ENCODE data around the gene SRGAP2C.
"Not testable (repeated sequence)": the region's sequence is repeated elsewhere in the genome, so short reads cannot be mapped to it uniquely, and the experiment has no call there.

SRGAP2C gene

DNA sequence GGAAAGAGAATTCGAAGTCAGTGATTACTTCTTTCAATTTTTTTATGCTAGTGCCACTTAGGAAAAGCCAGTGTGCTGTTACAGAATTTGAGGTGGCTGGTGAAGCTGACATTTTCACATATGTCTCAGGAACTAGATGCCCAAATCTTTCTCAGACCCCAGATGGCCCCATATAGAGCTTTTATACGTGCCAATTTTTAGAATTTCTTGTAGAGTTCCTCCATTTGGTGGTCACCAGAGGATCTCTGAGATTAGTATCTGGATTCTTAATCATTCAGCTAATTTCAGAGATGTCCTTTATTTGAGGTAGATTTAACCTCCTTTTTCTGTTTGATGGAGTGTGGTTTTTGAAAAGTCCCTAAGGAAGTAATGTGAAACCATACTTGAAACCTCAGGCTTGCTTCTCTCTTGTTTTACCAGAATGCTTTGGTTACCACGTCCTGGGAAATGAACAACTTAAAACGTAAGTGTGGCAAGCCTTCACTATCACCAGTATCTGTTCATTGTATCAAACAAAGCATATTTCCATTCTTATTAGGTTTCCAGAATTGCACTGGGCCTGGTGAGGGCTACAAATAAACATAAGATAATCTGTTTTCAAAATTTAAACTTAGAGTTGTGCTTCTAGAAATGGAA is 164.7 kb downstream of the SRGAP2C start:
- not testable (repeated sequence) for H3K9me3 Mint-ChIP-seq; H3K36me3 Mint-ChIP-seq (ENCODE audit: low read depth); H3K27ac Mint-ChIP-seq; H3K4me1 Mint-ChIP-seq (ENCODE audit: low read depth); H3K27me3 Mint-ChIP-seq; H3K4me3 Mint-ChIP-seq

DNA sequence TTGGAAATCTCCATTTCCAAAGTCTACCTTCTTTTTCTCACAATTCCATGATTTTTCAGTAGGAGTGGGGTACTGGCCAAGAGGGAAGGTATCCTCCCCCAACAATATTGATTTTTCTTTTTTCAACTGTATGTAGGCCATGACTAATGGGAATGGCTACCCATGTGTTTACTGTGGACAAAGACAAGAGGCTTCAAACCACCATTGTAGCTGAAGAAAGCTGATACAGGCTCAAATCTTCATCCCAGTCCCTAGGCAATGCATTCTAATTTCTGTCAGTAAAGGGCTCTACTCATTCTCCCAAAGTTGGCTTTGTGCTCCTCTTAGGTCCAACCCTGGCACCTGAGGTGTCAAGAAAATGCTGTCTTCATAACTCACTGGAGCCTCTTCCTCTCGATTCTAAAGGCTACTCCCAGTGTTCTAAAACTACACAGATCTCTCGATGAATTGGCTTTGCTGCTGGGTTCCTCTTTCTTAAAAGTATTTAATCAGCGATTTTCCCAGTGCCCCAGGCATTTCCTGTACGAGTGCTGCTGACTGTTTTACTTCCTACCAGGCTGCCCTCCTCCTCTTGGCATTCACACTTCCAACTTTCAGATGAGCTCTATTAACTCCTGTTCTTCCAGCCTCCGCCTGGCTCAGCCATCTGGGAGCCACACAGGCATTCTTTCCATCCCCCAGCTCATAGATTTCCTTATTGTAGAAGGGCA is 171.1 kb downstream of the SRGAP2C start:
- H3K27ac Mint-ChIP-seq; H3K27me3 Mint-ChIP-seq; H3K9me3 Mint-ChIP-seq; H3K4me3 Mint-ChIP-seq; H3K4me1 Mint-ChIP-seq (ENCODE audit: low read depth); H3K36me3 Mint-ChIP-seq (ENCODE audit: low read depth): not testable (repeated sequence)

- not testable (repeated sequence) for H3K4me1 Mint-ChIP-seq (ENCODE audit: low read depth); H3K9me3 Mint-ChIP-seq; H3K27me3 Mint-ChIP-seq; H3K4me3 Mint-ChIP-seq; H3K27ac Mint-ChIP-seq; H3K36me3 Mint-ChIP-seq (ENCODE audit: low read depth)
Measured at GRCh38 chr1:121356819-121357218, 172.0 kb downstream of the SRGAP2C start.

GRCh38 chr1:121360531-121360930 is 175.8 kb downstream of the SRGAP2C start:
- not testable (repeated sequence) for H3K27me3 Mint-ChIP-seq; H3K27ac Mint-ChIP-seq; H3K4me1 Mint-ChIP-seq (ENCODE audit: low read depth); H3K4me3 Mint-ChIP-seq; H3K36me3 Mint-ChIP-seq (ENCODE audit: low read depth); H3K9me3 Mint-ChIP-seq

DNA sequence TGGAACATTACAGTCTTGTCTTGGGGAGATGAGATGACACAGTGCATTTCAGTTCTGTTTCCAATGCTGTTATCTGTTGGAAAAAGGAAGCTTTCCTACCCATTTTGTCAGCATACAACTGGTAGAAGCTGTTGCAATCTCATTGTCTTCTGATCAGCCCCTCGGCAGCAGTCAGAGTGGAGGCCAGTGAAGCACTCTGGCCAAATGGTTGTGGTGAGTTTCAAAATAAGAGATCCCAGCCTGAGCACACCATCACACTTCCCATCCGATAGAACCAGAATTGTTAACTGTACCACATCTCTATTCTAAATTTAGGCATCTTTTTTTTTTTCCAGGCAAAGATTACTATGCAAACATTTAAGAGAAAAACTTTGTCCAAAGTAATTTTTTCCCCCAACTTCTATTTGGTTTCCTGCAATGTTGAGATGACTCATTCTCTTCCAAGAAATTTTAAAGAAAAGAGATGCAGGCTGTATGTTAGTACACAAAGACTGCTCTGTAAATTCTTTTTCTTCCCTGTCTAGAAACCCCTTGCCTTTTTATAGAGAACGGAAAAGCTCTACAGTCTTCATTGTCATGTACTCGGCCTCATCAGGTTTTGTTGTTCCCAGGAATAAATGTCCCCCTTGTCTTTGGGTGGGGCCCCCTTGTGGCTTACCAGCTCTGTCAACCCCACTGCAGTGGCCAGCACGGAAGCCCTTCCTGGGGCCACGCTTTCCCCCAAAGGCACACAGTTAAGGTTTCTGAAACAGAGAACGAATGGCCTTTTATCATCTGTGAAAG is 176.9 kb downstream of the SRGAP2C start:
- H3K27me3 Mint-ChIP-seq; H3K4me1 Mint-ChIP-seq (ENCODE audit: low read depth); H3K4me3 Mint-ChIP-seq; H3K9me3 Mint-ChIP-seq; H3K36me3 Mint-ChIP-seq (ENCODE audit: low read depth): not testable (repeated sequence)
- peak overlapping the region; percentile 72 for H3K27ac Mint-ChIP-seq

DNA sequence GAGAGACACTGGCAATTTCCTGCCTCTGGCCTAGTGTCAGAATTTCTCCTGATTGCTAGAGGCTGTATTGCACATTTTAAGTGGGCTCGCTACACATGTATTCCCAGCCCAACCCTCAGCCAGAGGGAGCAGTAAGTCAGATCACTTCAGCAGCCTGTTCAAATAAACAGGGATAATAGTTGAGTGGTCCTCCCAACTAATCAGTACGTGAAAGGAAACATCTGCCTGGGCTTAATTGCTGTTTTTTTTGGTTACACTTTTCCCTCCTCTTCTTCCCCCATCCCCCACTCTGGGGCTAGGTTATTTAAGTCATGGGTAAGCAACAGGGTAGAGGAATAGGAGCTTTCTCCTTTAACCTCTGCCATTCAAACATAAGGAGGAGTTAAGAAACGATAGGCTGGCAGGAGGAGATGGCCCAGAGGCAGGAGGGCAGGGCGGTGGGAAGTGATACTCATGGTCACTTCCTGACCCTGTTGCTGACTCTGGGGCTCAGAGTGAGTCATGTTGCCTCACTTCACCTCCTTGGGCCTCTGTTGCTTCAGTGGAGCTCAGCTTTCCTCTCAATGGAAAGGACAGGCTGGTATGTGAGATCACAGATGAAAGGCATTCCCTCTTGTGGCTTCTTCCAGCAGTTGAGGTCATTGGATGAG is 177.6 kb downstream of the SRGAP2C start:
- H3K9me3 Mint-ChIP-seq; H3K27me3 Mint-ChIP-seq; H3K36me3 Mint-ChIP-seq (ENCODE audit: low read depth); H3K4me1 Mint-ChIP-seq (ENCODE audit: low read depth); H3K4me3 Mint-ChIP-seq: not testable (repeated sequence)
- H3K27ac Mint-ChIP-seq = peak overlapping the region; percentile 82

- H3K4me1 Mint-ChIP-seq (ENCODE audit: low read depth); H3K4me3 Mint-ChIP-seq; H3K36me3 Mint-ChIP-seq (ENCODE audit: low read depth); H3K27ac Mint-ChIP-seq; H3K27me3 Mint-ChIP-seq; H3K9me3 Mint-ChIP-seq: not testable (repeated sequence)
Measured at GRCh38 chr1:121365316-121365715, 180.5 kb downstream of the SRGAP2C start.

- H3K36me3 Mint-ChIP-seq (ENCODE audit: low read depth); H3K4me1 Mint-ChIP-seq (ENCODE audit: low read depth); H3K4me3 Mint-ChIP-seq; H3K27ac Mint-ChIP-seq; H3K27me3 Mint-ChIP-seq; H3K9me3 Mint-ChIP-seq: not testable (repeated sequence)
Measured at GRCh38 chr1:121365723-121366122, 180.9 kb downstream of the SRGAP2C start.

DNA sequence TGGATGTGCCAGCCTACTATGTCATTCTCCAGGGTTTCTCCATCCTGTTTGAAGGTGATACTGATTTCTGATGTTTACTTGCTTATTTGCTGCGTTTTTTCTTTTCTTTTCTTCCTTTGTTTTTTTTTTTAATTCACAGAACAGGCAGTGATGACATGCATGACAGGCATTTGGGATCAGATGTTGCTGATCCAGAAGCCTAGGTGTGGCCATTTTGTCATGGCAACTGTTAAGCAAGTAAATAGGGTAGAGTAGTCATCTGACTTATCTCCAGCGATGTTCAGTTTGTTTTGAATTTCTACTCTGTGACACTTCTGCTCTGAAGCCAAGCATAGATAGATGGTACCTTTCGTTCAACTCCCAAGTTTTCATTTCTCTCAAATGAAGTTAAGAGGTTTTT is 181.4 kb downstream of the SRGAP2C start:
- not testable (repeated sequence) for H3K27me3 Mint-ChIP-seq; H3K36me3 Mint-ChIP-seq (ENCODE audit: low read depth)

DNA sequence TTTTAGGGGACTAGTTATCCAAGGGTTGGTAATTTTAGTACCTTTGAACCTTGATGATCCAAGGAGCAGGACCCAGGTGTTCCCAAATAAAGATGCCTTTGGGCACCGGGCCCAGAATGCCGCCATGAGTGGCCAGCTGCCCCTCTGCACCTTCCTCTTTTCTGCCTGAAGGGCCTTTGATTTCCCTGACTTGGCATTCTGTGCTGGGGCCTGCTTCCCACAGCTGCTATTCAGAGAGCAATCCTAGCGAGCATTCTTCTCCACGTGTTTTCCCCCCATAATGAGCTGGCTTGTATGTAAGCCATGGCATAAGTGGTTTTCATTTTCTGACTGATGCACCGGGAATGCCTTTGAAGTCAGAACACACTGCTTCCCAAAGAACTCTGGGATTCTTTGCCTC is 184.1 kb downstream of the SRGAP2C start:
- H3K4me1 Mint-ChIP-seq (ENCODE audit: low read depth); H3K9me3 Mint-ChIP-seq; H3K36me3 Mint-ChIP-seq (ENCODE audit: low read depth); H3K27me3 Mint-ChIP-seq; H3K27ac Mint-ChIP-seq; H3K4me3 Mint-ChIP-seq: not testable (repeated sequence)

More for the DNA sequence above, 181.4 kb downstream of the SRGAP2C start:
- not testable (repeated sequence) for H3K9me3 Mint-ChIP-seq; H3K4me1 Mint-ChIP-seq (ENCODE audit: low read depth); H3K27ac Mint-ChIP-seq; H3K4me3 Mint-ChIP-seq

DNA sequence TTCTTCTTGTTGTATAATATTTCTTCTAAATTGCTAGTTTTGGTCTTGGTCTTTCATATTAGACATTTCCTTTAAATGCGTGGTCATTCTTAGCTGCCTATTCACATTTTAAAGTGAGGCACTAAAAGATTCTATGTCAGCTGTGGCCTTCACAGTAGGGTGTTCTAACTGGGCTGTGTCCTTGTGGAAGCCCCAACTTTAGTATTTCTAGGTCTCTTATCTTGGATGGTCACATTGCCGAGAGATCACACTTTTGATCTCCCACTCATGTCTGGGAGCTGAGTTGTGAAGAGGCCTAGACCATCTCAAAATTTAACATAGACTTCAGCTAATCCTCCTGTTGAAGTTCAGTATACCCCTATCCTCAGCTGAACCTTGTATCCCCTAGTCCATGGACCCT is 185.2 kb downstream of the SRGAP2C start:
- not testable (repeated sequence) for H3K9me3 Mint-ChIP-seq; H3K4me3 Mint-ChIP-seq; H3K27me3 Mint-ChIP-seq; H3K27ac Mint-ChIP-seq; H3K4me1 Mint-ChIP-seq (ENCODE audit: low read depth); H3K36me3 Mint-ChIP-seq (ENCODE audit: low read depth)

DNA sequence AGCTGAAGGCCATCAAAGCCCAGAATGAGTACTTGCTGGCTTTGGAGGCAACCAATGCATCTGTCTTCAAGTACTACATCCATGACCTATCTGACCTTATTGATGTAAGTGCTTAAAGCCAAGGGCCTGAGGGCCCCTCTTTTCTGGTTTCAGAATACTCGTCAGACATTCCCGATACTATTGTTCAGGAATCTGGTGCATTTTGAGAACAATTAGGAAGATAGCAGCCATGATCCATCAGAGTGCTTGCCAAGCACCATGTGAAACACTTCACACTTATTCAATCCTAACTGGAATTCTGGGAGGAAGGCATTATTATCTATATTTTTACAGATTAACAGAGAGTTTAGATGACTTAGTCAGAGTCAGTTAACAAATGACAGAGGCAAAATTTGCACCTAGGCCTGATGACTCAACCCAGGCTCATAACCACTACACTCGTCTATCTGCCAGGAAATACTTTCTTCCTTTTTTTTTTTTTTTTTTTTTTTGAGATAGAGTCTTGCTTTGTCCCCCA is 190.1 kb downstream of the SRGAP2C start:
- H3K4me1 Mint-ChIP-seq (ENCODE audit: low read depth); H3K9me3 Mint-ChIP-seq; H3K27me3 Mint-ChIP-seq; H3K4me3 Mint-ChIP-seq; H3K27ac Mint-ChIP-seq; H3K36me3 Mint-ChIP-seq (ENCODE audit: low read depth): not testable (repeated sequence)

- H3K4me1 Mint-ChIP-seq (ENCODE audit: low read depth); H3K36me3 Mint-ChIP-seq (ENCODE audit: low read depth); H3K27me3 Mint-ChIP-seq; H3K9me3 Mint-ChIP-seq; H3K27ac Mint-ChIP-seq; H3K4me3 Mint-ChIP-seq: not testable (repeated sequence)
Measured at GRCh38 chr1:121376986-121377385, 192.2 kb downstream of the SRGAP2C start.

DNA sequence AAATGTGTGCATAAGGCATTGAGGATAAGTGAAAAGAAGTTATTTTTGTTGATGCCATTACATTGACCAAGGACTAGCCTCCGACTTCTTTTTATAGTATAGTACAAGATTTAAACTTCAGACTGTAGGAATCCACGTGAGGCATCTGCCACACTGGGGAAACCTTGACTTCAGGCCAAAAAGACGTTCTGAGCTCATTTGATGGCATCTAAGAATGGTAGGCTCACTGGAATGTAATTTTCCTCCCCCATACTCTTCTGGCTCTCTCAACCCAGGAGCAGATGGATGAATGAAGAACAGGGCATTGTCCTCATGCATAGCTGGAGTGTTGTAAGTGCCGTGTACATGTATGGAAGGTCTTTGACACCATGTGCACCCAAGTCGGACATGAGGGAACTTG is 194.0 kb downstream of the SRGAP2C start:
- not testable (repeated sequence) for H3K27me3 Mint-ChIP-seq; H3K9me3 Mint-ChIP-seq; H3K27ac Mint-ChIP-seq; H3K4me3 Mint-ChIP-seq; H3K36me3 Mint-ChIP-seq (ENCODE audit: low read depth); H3K4me1 Mint-ChIP-seq (ENCODE audit: low read depth)

GRCh38 chr1:121384754-121385153 is 200.0 kb downstream of the SRGAP2C start:
- H3K9me3 Mint-ChIP-seq; H3K4me3 Mint-ChIP-seq; H3K27ac Mint-ChIP-seq; H3K36me3 Mint-ChIP-seq (ENCODE audit: low read depth); H3K27me3 Mint-ChIP-seq; H3K4me1 Mint-ChIP-seq (ENCODE audit: low read depth): not testable (repeated sequence)
